Activated naive CD8-positive, alpha-beta T cell (primary cell): ENCODE results near the gene PEA15.
A peak's percentile ranks its signal among the peaks of the same experiment; 100 is the strongest.

Experiments used
- H3K27ac Mint-ChIP-seq: one replicate; pipeline ENCODE4 v1.8.0; 2021; ENCODE audit warnings: mixed read lengths
- H3K27me3 Mint-ChIP-seq: one replicate; pipeline ENCODE4 v1.8.0; 2021; ENCODE audit warnings: mixed read lengths
- H3K36me3 Mint-ChIP-seq: one replicate; pipeline ENCODE4 v1.8.0; 2021; ENCODE audit warnings: mixed read lengths
- H3K4me1 Mint-ChIP-seq: one replicate; pipeline ENCODE4 v1.8.0; 2021; ENCODE audit warnings: low read depth, mixed read lengths
- H3K4me3 Mint-ChIP-seq: one replicate; pipeline ENCODE4 v1.8.0; 2021; ENCODE audit warnings: mild to moderate bottlenecking, mixed read lengths
- H3K9me3 Mint-ChIP-seq: one replicate; pipeline ENCODE4 v1.8.0; 2021; ENCODE audit warnings: low read depth, mixed read lengths

Gene PEA15

DNA sequence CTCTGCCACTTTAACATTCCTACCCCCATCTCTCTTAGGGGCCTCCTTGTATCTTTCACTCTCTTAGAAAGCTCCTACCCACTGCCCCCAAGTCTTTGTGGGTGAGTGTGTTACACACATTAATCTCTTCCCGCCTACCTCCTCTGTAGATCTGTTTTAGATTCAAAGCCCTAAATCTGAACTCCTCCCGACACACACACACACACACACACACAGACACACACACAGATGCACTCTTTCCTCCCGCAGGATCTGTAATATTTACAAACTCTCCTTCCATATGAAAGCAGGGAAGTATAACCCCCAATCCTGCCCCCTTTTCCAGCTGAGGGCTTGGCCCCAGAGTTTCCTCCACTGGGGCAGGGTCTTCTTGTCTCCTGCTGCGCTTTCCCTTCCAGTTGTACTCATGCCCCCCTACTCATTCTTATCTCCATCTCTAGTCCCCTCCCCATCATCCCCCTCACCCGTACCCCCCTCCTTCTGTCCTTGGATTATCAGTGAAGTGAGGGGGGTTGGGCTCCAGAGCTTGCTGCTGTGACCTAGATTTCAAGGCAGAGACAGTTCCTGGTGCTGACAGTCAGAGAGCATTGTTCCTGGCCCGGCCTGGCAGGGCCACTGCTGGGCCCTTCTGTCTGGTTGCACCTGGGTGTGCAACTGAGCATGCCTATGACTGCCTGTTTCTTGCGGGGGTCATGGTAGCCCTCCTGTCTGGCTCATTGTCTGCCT is 4.3 kb downstream of the PEA15 start:
- H3K27ac Mint-ChIP-seq = peak overlapping the region; percentile 1
- H3K36me3 Mint-ChIP-seq = peaks cover 7% of the 10 kb centered on the region
- H3K4me3 Mint-ChIP-seq = no peak overlapping the region
- peaks cover 41% of the 10 kb centered on the region for H3K4me1 Mint-ChIP-seq
- H3K9me3 Mint-ChIP-seq = no peaks in the 10 kb centered on the region
- no peaks in the 10 kb centered on the region for H3K27me3 Mint-ChIP-seq

GRCh38 chr1:160210561-160210960 is 5.4 kb downstream of the PEA15 start:
- no peak overlapping the region for H3K4me3 Mint-ChIP-seq
- no peaks in the 10 kb centered on the region for H3K27me3 Mint-ChIP-seq
- H3K4me1 Mint-ChIP-seq = peaks cover 35% of the 10 kb centered on the region
- no peaks in the 10 kb centered on the region for H3K9me3 Mint-ChIP-seq
- H3K27ac Mint-ChIP-seq = peak overlapping the region; percentile 30
- peaks cover 7% of the 10 kb centered on the region for H3K36me3 Mint-ChIP-seq

DNA sequence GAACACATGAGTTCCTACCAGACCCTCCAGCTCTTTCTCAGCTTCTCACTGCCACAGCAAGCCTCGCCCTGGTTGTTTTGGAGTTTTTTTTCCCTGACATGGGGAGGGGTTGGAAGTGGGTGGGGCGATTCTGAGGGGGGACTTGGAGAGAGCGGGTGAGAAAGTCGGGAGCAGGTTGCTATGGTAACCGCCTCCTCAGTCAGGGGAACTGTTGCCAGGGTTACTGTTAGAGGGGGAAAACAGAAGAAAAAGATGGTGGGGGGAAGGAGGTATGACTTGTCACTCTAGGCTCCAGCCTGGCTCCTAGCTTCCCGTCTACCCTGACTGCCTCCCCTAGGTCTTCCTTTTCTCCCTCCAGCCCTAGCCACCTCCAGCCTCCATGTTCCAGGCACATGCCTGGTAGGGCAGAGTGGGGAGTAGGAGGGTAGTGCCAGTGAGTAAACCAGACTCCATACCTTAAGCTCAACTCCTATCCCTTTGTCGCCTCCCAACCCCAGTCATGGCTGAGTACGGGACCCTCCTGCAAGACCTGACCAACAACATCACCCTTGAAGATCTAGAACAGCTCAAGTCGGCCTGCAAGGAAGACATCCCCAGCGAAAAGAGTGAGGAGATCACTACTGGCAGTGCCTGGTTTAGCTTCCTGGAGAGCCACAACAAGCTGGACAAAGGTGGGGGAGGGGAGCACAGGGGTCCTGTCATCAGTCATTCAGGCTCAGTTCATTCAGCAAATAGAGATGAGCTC is 6.0 kb downstream of the PEA15 start:
- Mint-ChIP-seq H3K36me3 (peaks cover 7% of the 10 kb centered on the region), H3K27ac (no peak overlapping the region), H3K9me3 (no peaks in the 10 kb centered on the region), H3K4me1 (peaks cover 31% of the 10 kb centered on the region), H3K4me3 (no peak overlapping the region), H3K27me3 (no peaks in the 10 kb centered on the region)

- peaks cover 5% of the 10 kb centered on the region for H3K36me3 Mint-ChIP-seq
- no peaks in the 10 kb centered on the region for H3K9me3 Mint-ChIP-seq
- H3K27ac Mint-ChIP-seq = peak overlapping the region; percentile 46
- no peaks in the 10 kb centered on the region for H3K27me3 Mint-ChIP-seq
- peaks cover 10% of the 10 kb centered on the region for H3K4me1 Mint-ChIP-seq
- H3K4me3 Mint-ChIP-seq = no peak overlapping the region
These were observed 9.4 kb downstream of the PEA15 start for GRCh38 chr1:160214481-160215140.

DNA sequence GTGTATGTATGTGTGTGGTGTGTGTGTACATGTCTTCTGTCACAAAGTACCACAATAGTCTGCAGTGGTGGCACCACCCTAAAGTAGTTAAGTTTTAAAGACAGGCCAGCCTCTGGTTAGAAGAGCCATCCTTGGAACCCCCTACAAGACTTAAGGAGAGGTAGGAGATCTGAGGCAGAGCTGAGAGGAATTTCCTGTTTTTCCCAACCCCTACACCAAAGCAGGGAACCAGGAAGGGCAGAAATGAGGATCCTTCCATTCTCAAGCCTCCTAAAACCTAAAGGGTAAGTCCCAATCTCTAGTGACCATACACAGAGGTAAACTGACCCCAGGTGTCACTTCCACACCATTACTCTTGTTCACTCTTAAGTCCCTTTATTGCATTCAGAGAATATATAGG is 11.1 kb downstream of the PEA15 start:
- no peaks in the 10 kb centered on the region for H3K27me3 Mint-ChIP-seq
- H3K27ac Mint-ChIP-seq = peak overlapping the region; percentile 41
- no peaks in the 10 kb centered on the region for H3K4me1 Mint-ChIP-seq
- no peak overlapping the region for H3K4me3 Mint-ChIP-seq
- no peaks in the 10 kb centered on the region for H3K9me3 Mint-ChIP-seq
- H3K36me3 Mint-ChIP-seq = peaks cover 5% of the 10 kb centered on the region

- Mint-ChIP-seq H3K9me3 (no peaks in the 10 kb centered on the region), H3K27ac (peak overlapping the region; percentile 35), H3K27me3 (no peaks in the 10 kb centered on the region), H3K4me1 (no peaks in the 10 kb centered on the region), H3K36me3 (peaks cover 2% of the 10 kb centered on the region), H3K4me3 (no peak overlapping the region)
These were observed 12.4 kb downstream of the PEA15 start for GRCh38 chr1:160217481-160218051.

GRCh38 chr1:160219062-160219929 is 14.1 kb downstream of the PEA15 start:
- no peaks in the 10 kb centered on the region for H3K4me1 Mint-ChIP-seq
- peaks cover under 1% of the 10 kb centered on the region for H3K36me3 Mint-ChIP-seq
- no peaks in the 10 kb centered on the region for H3K27me3 Mint-ChIP-seq
- H3K4me3 Mint-ChIP-seq = no peak overlapping the region
- peak overlapping the region; percentile 58 for H3K27ac Mint-ChIP-seq
- H3K9me3 Mint-ChIP-seq = no peaks in the 10 kb centered on the region

DNA sequence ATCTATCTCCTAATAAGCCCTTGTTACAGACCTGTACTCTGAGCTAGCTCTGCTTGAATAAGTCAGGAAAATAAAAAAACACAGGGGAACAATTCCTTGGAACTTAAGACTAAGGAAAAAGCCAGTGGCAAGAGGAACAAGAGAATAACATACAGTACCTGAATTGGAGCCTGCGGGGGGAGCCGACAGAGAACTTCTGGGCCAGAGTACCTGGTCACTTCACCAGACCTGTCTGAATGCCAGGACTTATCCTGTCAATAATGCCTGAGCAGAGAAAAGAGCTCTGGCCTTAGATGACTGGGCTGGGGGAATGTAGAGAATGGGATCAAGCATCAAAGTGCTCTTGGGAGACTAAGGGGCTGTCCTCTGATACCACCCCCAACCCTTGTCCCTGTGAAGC is 15.1 kb downstream of the PEA15 start:
- no peaks in the 10 kb centered on the region for H3K36me3 Mint-ChIP-seq
- no peaks in the 10 kb centered on the region for H3K27me3 Mint-ChIP-seq
- H3K9me3 Mint-ChIP-seq = no peaks in the 10 kb centered on the region
- no peaks in the 10 kb centered on the region for H3K4me1 Mint-ChIP-seq
- H3K27ac Mint-ChIP-seq = no peak overlapping the region
- H3K4me3 Mint-ChIP-seq = no peak overlapping the region

GRCh38 chr1:160221089-160221488 is 15.9 kb downstream of the PEA15 start:
- Mint-ChIP-seq H3K4me3 (no peak overlapping the region), H3K4me1 (no peaks in the 10 kb centered on the region), H3K9me3 (no peaks in the 10 kb centered on the region), H3K27me3 (no peaks in the 10 kb centered on the region), H3K27ac (peak overlapping the region; percentile 34), H3K36me3 (no peaks in the 10 kb centered on the region)

DNA sequence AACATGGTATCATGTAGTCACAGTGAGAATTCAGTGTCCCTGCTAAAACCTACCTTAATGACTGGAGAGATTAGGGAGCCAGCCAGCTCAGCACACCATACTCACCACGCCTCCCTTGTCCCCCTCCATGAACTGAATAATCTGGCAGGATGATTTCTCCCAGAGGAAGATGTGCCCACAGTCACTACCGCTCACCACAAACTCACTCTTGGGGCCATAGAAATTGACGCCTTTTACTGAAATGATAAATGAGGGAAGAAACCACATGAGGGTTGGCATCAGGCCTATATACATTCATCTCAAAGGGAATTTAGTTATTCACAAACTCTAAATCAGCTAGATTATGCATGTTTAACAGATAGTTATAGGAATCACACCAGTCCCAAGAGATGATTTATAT is 17.4 kb downstream of the PEA15 start:
- Mint-ChIP-seq H3K27me3 (no peaks in the 10 kb centered on the region), H3K27ac (no peak overlapping the region), H3K36me3 (no peaks in the 10 kb centered on the region)

DNA sequence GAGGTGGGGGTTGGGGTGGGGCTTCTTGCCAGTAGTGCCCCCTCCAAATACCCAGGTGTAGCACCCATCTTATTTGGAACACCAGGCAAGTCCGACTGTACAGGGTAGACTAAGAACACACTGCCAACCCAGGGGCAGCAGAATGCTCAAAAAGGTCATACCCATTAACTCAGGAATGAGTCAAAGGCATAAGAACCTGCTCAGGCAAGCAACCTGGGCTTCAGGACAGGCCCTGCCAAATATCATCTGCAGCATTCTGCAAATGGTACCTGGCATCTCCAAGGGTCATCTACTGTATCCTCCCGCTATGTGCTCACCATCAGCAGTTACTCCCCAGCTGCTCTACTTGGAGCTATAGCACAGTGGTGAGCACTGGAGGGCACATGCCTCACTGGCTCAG is 19.4 kb downstream of the PEA15 start:
- Mint-ChIP-seq H3K4me3 (no peak overlapping the region), H3K27me3 (no peaks in the 10 kb centered on the region), H3K4me1 (no peaks in the 10 kb centered on the region), H3K36me3 (peaks cover 7% of the 10 kb centered on the region), H3K27ac (no peak overlapping the region), H3K9me3 (no peaks in the 10 kb centered on the region)

More for the DNA sequence above, 17.4 kb downstream of the PEA15 start:
- no peaks in the 10 kb centered on the region for H3K4me1 Mint-ChIP-seq
- no peaks in the 10 kb centered on the region for H3K9me3 Mint-ChIP-seq
- H3K4me3 Mint-ChIP-seq = no peak overlapping the region

DNA sequence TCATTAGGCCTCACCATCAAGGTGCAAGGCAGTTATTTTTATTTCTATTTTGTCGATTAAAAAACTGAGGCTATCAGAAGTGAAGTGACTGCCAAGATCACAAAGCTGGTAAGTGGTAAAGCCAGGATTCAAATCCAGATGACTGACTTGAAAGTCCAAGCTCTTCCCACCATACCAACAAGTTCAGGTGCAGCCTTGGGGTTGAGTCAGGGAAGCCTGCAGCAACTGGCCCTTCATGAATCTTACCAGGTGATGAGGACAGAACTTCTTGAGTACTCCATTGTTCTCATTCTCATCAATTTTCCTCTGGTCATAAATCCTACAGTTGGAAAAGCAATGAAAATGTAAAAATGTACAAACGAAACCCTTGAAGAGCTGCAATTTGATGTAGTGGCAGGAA is 20.2 kb downstream of the PEA15 start:
- H3K27ac Mint-ChIP-seq = no peak overlapping the region
- H3K9me3 Mint-ChIP-seq = no peaks in the 10 kb centered on the region
- no peaks in the 10 kb centered on the region for H3K27me3 Mint-ChIP-seq
- no peak overlapping the region for H3K4me3 Mint-ChIP-seq
- no peaks in the 10 kb centered on the region for H3K4me1 Mint-ChIP-seq
- peaks cover 12% of the 10 kb centered on the region for H3K36me3 Mint-ChIP-seq

DNA sequence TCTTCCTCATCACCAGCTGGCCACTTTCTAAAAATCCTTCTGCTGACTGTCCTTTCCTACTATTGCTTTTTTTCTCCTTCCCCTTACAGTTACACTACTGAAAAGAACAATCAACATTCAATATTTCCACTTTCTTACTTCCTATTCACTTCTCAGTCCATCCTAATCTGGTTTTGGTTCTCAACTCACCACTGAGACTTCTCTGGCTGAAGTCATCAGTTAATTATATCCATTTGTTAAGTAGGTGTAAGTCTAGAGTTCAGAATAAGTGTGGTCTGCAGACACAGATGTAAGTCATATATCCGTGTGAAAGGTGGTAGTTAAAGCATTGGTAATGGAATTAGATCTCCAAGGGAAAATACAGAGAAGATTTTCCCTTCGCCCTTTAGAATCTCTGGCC is 21.4 kb downstream of the PEA15 start:
- no peak overlapping the region for H3K4me3 Mint-ChIP-seq
- no peaks in the 10 kb centered on the region for H3K4me1 Mint-ChIP-seq
- H3K27ac Mint-ChIP-seq = no peak overlapping the region
- no peaks in the 10 kb centered on the region for H3K9me3 Mint-ChIP-seq
- peaks cover 12% of the 10 kb centered on the region for H3K36me3 Mint-ChIP-seq
- H3K27me3 Mint-ChIP-seq = no peaks in the 10 kb centered on the region

GRCh38 chr1:160227034-160227433 is 21.9 kb downstream of the PEA15 start:
- Mint-ChIP-seq H3K9me3 (no peaks in the 10 kb centered on the region), H3K36me3 (peaks cover 12% of the 10 kb centered on the region), H3K27ac (no peak overlapping the region), H3K27me3 (no peaks in the 10 kb centered on the region), H3K4me3 (no peak overlapping the region), H3K4me1 (no peaks in the 10 kb centered on the region)
